H9 (cell line): ENCODE results near the gene ERC2. TPM values are rescaled to one million over a fixed set of nuclear protein-coding genes. Genes with fewer than 3 reads are reported as not detected.
A peak's percentile ranks its signal among the peaks of the same experiment; 100 is the strongest.
"Not testable (repeated sequence)": the region's sequence is repeated elsewhere in the genome, so short reads cannot be mapped to it uniquely, and the experiment has no call there.

Experiments
- DNase-seq: peaks from one replicate; pipeline ENCODE4 v3.0.0-alpha.2; 2017
- H2AFZ ChIP-seq: one replicate; pipeline ENCODE4 v1.6.1; 2013; ENCODE audit warnings: mild to moderate bottlenecking, low read length, control low read depth, moderate library complexity
- H2AK5ac ChIP-seq: 2 replicates; pipeline ENCODE4 v1.6.1; 2013; ENCODE audit warnings: low read length, control low read depth, mixed read lengths; ENCODE audit not compliant: insufficient read length
- H2BK120ac ChIP-seq: one replicate; pipeline ENCODE4 v1.6.1; 2013; ENCODE audit warnings: low read depth, mild to moderate bottlenecking, low read length, control low read depth, inconsistent platforms; ENCODE audit not compliant: poor library complexity, severe bottlenecking
- H2BK12ac ChIP-seq: 2 replicates; pipeline ENCODE4 v1.6.1; 2013; ENCODE audit warnings: low read length, control low read depth, mixed read lengths, low read depth; ENCODE audit not compliant: insufficient read length
- H2BK15ac ChIP-seq: 2 replicates; pipeline ENCODE4 v1.6.1; 2013; ENCODE audit warnings: low read depth, low read length, control low read depth
- H2BK20ac ChIP-seq: one replicate; pipeline ENCODE4 v1.6.1; 2013; ENCODE audit warnings: low read depth, mild to moderate bottlenecking, low read length, control low read depth, inconsistent platforms; ENCODE audit not compliant: poor library complexity, severe bottlenecking
- H2BK5ac ChIP-seq: 2 replicates; pipeline ENCODE4 v1.6.1; 2013; ENCODE audit warnings: low read length, control low read depth, mixed read lengths; ENCODE audit not compliant: insufficient read length
- H3K14ac ChIP-seq: 2 replicates; pipeline ENCODE4 v1.6.1; 2013; ENCODE audit warnings: low read length, control low read depth; ENCODE audit not compliant: insufficient read depth
- H3K18ac ChIP-seq: 2 replicates; pipeline ENCODE4 v1.6.1; 2013; ENCODE audit warnings: low read depth, mild to moderate bottlenecking, mixed read lengths, low read length, control low read depth; ENCODE audit not compliant: insufficient read length
- H3K23ac ChIP-seq: 2 replicates; pipeline ENCODE4 v1.6.1; 2013; ENCODE audit warnings: low read length, control low read depth, mixed read lengths, low read depth; ENCODE audit not compliant: insufficient read length
- H3K23me2 ChIP-seq: 2 replicates; pipeline ENCODE4 v1.6.1; 2013; ENCODE audit warnings: low read depth, mild to moderate bottlenecking, mixed read lengths, low read length, control low read depth; ENCODE audit not compliant: insufficient read length, poor library complexity, severe bottlenecking
- H3K27ac ChIP-seq: 2 replicates; pipeline ENCODE4 v1.5.1; 2013; ENCODE audit warnings: low read length, control low read depth, mixed read lengths, low read depth; ENCODE audit not compliant: insufficient read length
- H3K27me3 ChIP-seq: 2 replicates; pipeline ENCODE4 v1.6.1; 2013; ENCODE audit warnings: low read length, control low read depth, inconsistent platforms; ENCODE audit not compliant: insufficient read depth
- H3K4ac ChIP-seq: 2 replicates; pipeline ENCODE4 v1.6.1; 2013; ENCODE audit warnings: low read depth, mild to moderate bottlenecking, control low read depth, inconsistent platforms, low read length, moderate library complexity
- H3K4me1 ChIP-seq: 2 replicates; pipeline ENCODE4 v1.6.1; 2013; ENCODE audit warnings: low read length, control low read depth, inconsistent platforms; ENCODE audit not compliant: insufficient read depth
- H3K4me2 ChIP-seq: 2 replicates; pipeline ENCODE4 v1.6.1; 2013; ENCODE audit warnings: low read length, control low read depth, mixed read lengths; ENCODE audit not compliant: insufficient read length, insufficient read depth
- H3K56ac ChIP-seq: 2 replicates; pipeline ENCODE4 v1.6.1; 2013; ENCODE audit warnings: low read depth, mild to moderate bottlenecking, mixed read lengths, low read length, control low read depth; ENCODE audit not compliant: insufficient read length
- H3K79me1 ChIP-seq: 2 replicates; pipeline ENCODE4 v1.6.1; 2013; ENCODE audit warnings: low read depth, mild to moderate bottlenecking, moderate library complexity, low read length, control low read depth, inconsistent platforms; ENCODE audit not compliant: insufficient read depth, poor library complexity, severe bottlenecking
- H3K79me2 ChIP-seq: 2 replicates; pipeline ENCODE4 v1.6.1; 2013; ENCODE audit warnings: low read length, control low read depth, inconsistent platforms; ENCODE audit not compliant: insufficient read depth
- H3K9ac ChIP-seq: 2 replicates; pipeline ENCODE4 v1.6.1; 2013; ENCODE audit warnings: low read length, control low read depth, mixed read lengths; ENCODE audit not compliant: insufficient read length; ENCODE audit errors: extremely low read depth
- H3K9me3 ChIP-seq: one replicate; pipeline ENCODE4 v1.6.1; 2013; ENCODE audit warnings: low read depth, low read length, inconsistent platforms; ENCODE audit not compliant: control insufficient read depth
- H3T11ph ChIP-seq: one replicate; pipeline ENCODE4 v1.6.1; 2013; ENCODE audit warnings: mild to moderate bottlenecking, low read length, control low read depth, inconsistent platforms
- H4K20me1 ChIP-seq: one replicate; pipeline ENCODE4 v1.6.1; 2013; ENCODE audit not compliant: control insufficient read depth, insufficient read length, insufficient read depth
- H4K5ac ChIP-seq: 2 replicates; pipeline ENCODE4 v1.6.1; 2013; ENCODE audit warnings: low read depth, mild to moderate bottlenecking, mixed read lengths, low read length, control low read depth; ENCODE audit not compliant: insufficient read length
- H4K8ac ChIP-seq: replicated peaks from 2 replicates; pipeline ENCODE4 v1.6.1; 2013; ENCODE audit warnings: low read length, control low read depth, mixed read lengths, low read depth; ENCODE audit not compliant: insufficient read length
- H4K91ac ChIP-seq: 2 replicates; pipeline ENCODE4 v1.6.1; 2013; ENCODE audit warnings: low read depth, mild to moderate bottlenecking, moderate library complexity, mixed read lengths, low read length, control low read depth; ENCODE audit not compliant: insufficient read length
- H3K27ac Mint-ChIP-seq, 3 experiments: 2 replicates in 2 of 3; 3 replicates in 1 of 3; pipeline ENCODE4 v1.8.0; 2020 to 2021; ENCODE audit warnings: mixed read lengths in 3 of 3, mild to moderate bottlenecking in 1 of 3, moderate library complexity in 1 of 3
- H3K27me3 Mint-ChIP-seq: 2 replicates; pipeline ENCODE4 v1.8.0; 2021; ENCODE audit warnings: low read depth, mild to moderate bottlenecking, moderate library complexity, mixed read lengths
- H3K36me3 Mint-ChIP-seq, 3 experiments: 2 replicates in 2 of 3; 3 replicates in 1 of 3; pipeline ENCODE4 v1.8.0; 2020 to 2021; ENCODE audit warnings: low read depth in 3 of 3, mixed read lengths in 3 of 3; ENCODE audit not compliant: insufficient read depth in 1 of 3
- H3K4me1 Mint-ChIP-seq, 2 experiments: 2 replicates each; pipeline ENCODE4 v1.8.0; 2020; ENCODE audit warnings: mixed read lengths in 2 of 2
- H3K4me3 Mint-ChIP-seq, 2 experiments: 2 replicates in 1 of 2; 3 replicates in 1 of 2; pipeline ENCODE4 v1.8.0; 2020 to 2021; ENCODE audit warnings: mild to moderate bottlenecking in 2 of 2, mixed read lengths in 2 of 2, moderate library complexity in 1 of 2
- H3K9me3 Mint-ChIP-seq, 2 experiments: 2 replicates in 1 of 2; 3 replicates in 1 of 2; pipeline ENCODE4 v1.8.0; 2020; ENCODE audit warnings: mild to moderate bottlenecking in 2 of 2, mixed read lengths in 2 of 2, moderate library complexity in 1 of 2
- CTCF ChIP-seq: fragments of 200-600 bp; sonication (generic); conservative IDR thresholded peaks from 3 replicates; pipeline ENCODE4 v1.8.0; 2021; ENCODE audit warnings: antibody characterized with exemption, mild to moderate bottlenecking
- WGBS: extraction: QIAGEN DNeasy Blood & Tissue Kit; methylation state at CpG from one replicate; pipeline ENCODE4 v1.1.7; 2013; ENCODE audit warnings: missing lambda C conversion rate, low lambda C conversion rate, mixed read lengths; ENCODE audit not compliant: insufficient read length; ENCODE audit errors: extremely low coverage; 5-methylcytosine and 5-hydroxymethylcytosine counted together
- total RNA-seq: library from RNA; stranded (reverse); gene quantifications from 2 replicates; pipeline ENCODE4 v1.2.1, GENCODE V29; 2021

Gene ERC2
- total RNA-seq, 1 experiment from 2014 or later, result 15.4 TPM

DNA sequence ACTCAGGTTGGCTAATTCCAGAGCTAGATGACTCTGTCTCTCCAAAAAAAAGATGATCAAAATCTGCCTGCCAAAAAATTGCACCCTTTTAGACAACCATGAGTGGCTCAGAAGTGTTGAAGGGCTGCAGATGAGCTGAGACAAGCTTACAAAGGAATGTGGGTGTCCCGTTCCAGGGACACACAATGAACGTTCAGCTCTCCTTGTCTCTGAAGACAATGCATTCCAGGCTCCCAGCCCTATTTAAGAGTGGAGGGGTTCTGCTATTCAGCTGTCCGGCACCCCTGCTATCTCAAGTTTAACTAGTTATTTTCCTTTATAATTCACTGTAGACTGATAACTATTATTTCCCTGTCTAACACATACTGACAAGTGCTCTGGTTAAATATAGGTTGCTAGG lies 626.1 kb downstream of the ERC2 start:
- Histone ChIP-seq H2BK120ac (no peak overlapping the region), H2BK12ac (no peak overlapping the region), H4K91ac (no peak overlapping the region), H2BK15ac (no peak overlapping the region), H4K5ac (no peak overlapping the region), H3K56ac (no peak overlapping the region), H3K9ac (no peak overlapping the region), H3K23me2 (no peaks in the 10 kb centered on the region), H2BK5ac (no peak overlapping the region), H3K23ac (no peak overlapping the region), H4K8ac (no peak overlapping the region), H3K18ac (no peak overlapping the region), H3K4me2 (no peak overlapping the region), H3K14ac (no peak overlapping the region), H3K79me1 (no peaks in the 10 kb centered on the region), H3K27me3 (peaks cover 2% of the 10 kb centered on the region; the same call in 1 of the 2 replicates), H3K4ac (no peak overlapping the region), H4K20me1 (no peaks in the 10 kb centered on the region), H3K9me3 (no peaks in the 10 kb centered on the region), H3K79me2 (no peaks in the 10 kb centered on the region), H3K4me1 (no peaks in the 10 kb centered on the region), H2AK5ac (no peak overlapping the region), H3K27ac (no peak overlapping the region), H3T11ph (no peak overlapping the region), H2BK20ac (no peak overlapping the region), H2AFZ (no peak overlapping the region)
- no peak overlapping the region for H3K4me3 Mint-ChIP-seq
- H3K27me3 Mint-ChIP-seq, result no peaks in the 10 kb centered on the region
- no peak for TF ChIP-seq CTCF
- no peak overlapping the region for H3K27ac Mint-ChIP-seq
- H3K4me1 Mint-ChIP-seq, result peaks cover 4 to 5% of the 10 kb centered on the region in 2 experiments; a peak in 1 of 4 replicates
- WGBS, result no CpG with 5 or more reads among the region's 3 CpGs
- peaks cover 4 to 10% (median 8%) of the 10 kb centered on the region in 3 experiments; a peak in 5 of 7 replicates for H3K36me3 Mint-ChIP-seq
- DNase-seq, result no peak
- peaks cover 2 to 12% of the 10 kb centered on the region in 2 experiments; a peak in 4 of 5 replicates for H3K9me3 Mint-ChIP-seq

DNA sequence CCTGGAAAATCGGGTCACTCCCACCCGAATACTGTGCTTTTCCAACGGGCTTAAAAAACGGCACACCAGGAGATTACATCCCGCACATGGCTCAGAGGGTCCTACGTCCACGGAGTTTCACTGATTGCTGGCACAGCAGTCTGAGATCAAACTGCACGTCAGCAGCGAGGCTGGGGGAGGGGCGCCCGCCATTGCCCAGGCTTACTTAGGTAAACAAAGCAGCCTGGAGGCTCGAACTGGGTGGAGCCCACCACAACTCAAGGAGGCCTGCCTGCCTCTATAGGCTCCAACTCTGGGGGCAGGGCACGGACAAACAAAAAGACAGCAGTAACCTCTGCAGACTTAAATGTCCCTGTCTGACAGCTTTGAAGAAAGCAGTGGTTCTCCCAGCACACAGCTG lies 636.4 kb downstream of the ERC2 start:
- not testable (repeated sequence) for H3K27me3 Mint-ChIP-seq, H3K27ac ChIP-seq, H3K9ac ChIP-seq, H3K56ac ChIP-seq, H3K23me2 ChIP-seq, H3K79me2 ChIP-seq, H3K4ac ChIP-seq, H4K20me1 ChIP-seq, H4K8ac ChIP-seq, H2AFZ ChIP-seq, H2BK20ac ChIP-seq, H3K4me1 ChIP-seq, H3K79me1 ChIP-seq, H3K23ac ChIP-seq, H3K27me3 ChIP-seq, H2BK120ac ChIP-seq, H4K91ac ChIP-seq, H2AK5ac ChIP-seq, H3T11ph ChIP-seq, H4K5ac ChIP-seq, H3K4me3 Mint-ChIP-seq, H3K9me3 ChIP-seq, H2BK12ac ChIP-seq, H3K4me2 ChIP-seq, H2BK5ac ChIP-seq, H3K18ac ChIP-seq, H2BK15ac ChIP-seq, H3K14ac ChIP-seq
- H3K9me3 Mint-ChIP-seq, result peaks cover 16% of the 10 kb centered on the region in 2 experiments; a peak in 4 of 5 replicates
- DNase-seq, result peak; percentile 34
- H3K36me3 Mint-ChIP-seq, result peaks cover 0 to 30% (median 2%) of the 10 kb centered on the region in 3 experiments; a peak in 5 of 7 replicates
- WGBS, result no CpG with 5 or more reads among the region's 13 CpGs
- H3K4me1 Mint-ChIP-seq, result peaks cover 4 to 11% of the 10 kb centered on the region in 2 experiments
- peak overlapping the region in 1 of 3 experiments; percentile 72; a peak in 2 of 7 replicates for H3K27ac Mint-ChIP-seq
